Liver (tissue), 9 donors: Measurements from ENCODE around the gene OR2T27. TPM values are rescaled to one million over a fixed set of nuclear protein-coding genes. Genes with fewer than 3 reads are reported as not detected.

Experiments
- DNase-seq: peaks from one replicate; pipeline ENCODE4 v3.0.0-alpha.2; 2017; ENCODE audit warnings: low spot score
- H3K27ac ChIP-seq, 2 donors: one replicate each; pipeline ENCODE4 v1.7.0; 2013; ENCODE audit warnings: inconsistent platforms in 2 of 2, low read length in 2 of 2, control low read depth in 1 of 2, low read depth in 1 of 2, mild to moderate bottlenecking in 1 of 2
- H3K27me3 ChIP-seq, 4 donors: one replicate each; pipeline versions ENCODE4 v1.6.1 to v1.7.0; 2013; ENCODE audit warnings: low read length in 3 of 4, inconsistent platforms in 1 of 4, mild to moderate bottlenecking in 1 of 4, moderate library complexity in 1 of 4; ENCODE audit not compliant: control insufficient read depth in 4 of 4, insufficient read depth in 4 of 4
- H3K36me3 ChIP-seq, 4 donors: one replicate each; pipeline versions ENCODE4 v1.6.1 to v1.7.0; 2013; ENCODE audit warnings: low read length in 3 of 4, mild to moderate bottlenecking in 3 of 4, low read depth in 1 of 4, moderate library complexity in 1 of 4; ENCODE audit not compliant: control insufficient read depth in 4 of 4, insufficient read depth in 3 of 4
- H3K4me1 ChIP-seq, 4 donors: one replicate each; pipeline versions ENCODE4 v1.6.1 to v1.7.0; 2013; ENCODE audit warnings: low read length in 3 of 4, mild to moderate bottlenecking in 3 of 4, moderate library complexity in 1 of 4; ENCODE audit not compliant: control insufficient read depth in 4 of 4, insufficient read depth in 4 of 4
- H3K4me3 ChIP-seq, 3 donors: one replicate each; pipeline versions ENCODE4 v1.6.1 to v1.7.0; 2013; ENCODE audit warnings: low read length in 3 of 3, control low read depth in 1 of 3, low read depth in 1 of 3, mild to moderate bottlenecking in 1 of 3
- H3K9ac ChIP-seq, 2 donors: one replicate each; pipeline ENCODE4 v1.7.0; 2013; ENCODE audit warnings: low read length in 2 of 2, mild to moderate bottlenecking in 2 of 2, moderate library complexity in 2 of 2, control low read depth in 1 of 2, low read depth in 1 of 2
- H3K9me3 ChIP-seq, 4 donors: one replicate each; pipeline versions ENCODE4 v1.6.1 to v1.7.0; 2013; ENCODE audit warnings: low read length in 3 of 4; ENCODE audit not compliant: control insufficient read depth in 4 of 4
- EGR1 ChIP-seq, 2 donors: IDR thresholded peaks; 2 replicates each; pipeline ENCODE4 v1.6.1; 2016 to 2018; ENCODE audit warnings: antibody characterized with exemption in 2 of 2, low read depth in 2 of 2
- FOXA2 ChIP-seq: IDR thresholded peaks from 2 replicates; pipeline ENCODE4 v1.6.1; 2016; ENCODE audit warnings: antibody characterized with exemption
- GABPA ChIP-seq, 2 donors: IDR thresholded peaks in 1 of 2; conservative IDR thresholded peaks in 1 of 2; 2 replicates each; pipeline ENCODE4 v1.6.1; 2016; ENCODE audit warnings: antibody characterized with exemption in 2 of 2, mild to moderate bottlenecking in 1 of 2, moderate library complexity in 1 of 2
- HNF4A ChIP-seq, 2 donors: conservative IDR thresholded peaks; 2 replicates each; pipeline ENCODE4 v1.6.1; 2016; ENCODE audit warnings: antibody characterized with exemption in 2 of 2, mild to moderate bottlenecking in 2 of 2
- HNF4G ChIP-seq: IDR thresholded peaks from 2 replicates; pipeline ENCODE4 v1.6.1; 2016; ENCODE audit warnings: antibody characterized with exemption
- JUND ChIP-seq, 2 donors: IDR thresholded peaks; 2 replicates each; pipeline ENCODE4 v1.6.1; 2016; ENCODE audit warnings: antibody characterized with exemption in 2 of 2
- MAX ChIP-seq: IDR thresholded peaks from 2 replicates; pipeline ENCODE4 v1.6.1; 2016; ENCODE audit warnings: antibody characterized with exemption
- NR2F2 ChIP-seq: IDR thresholded peaks from 2 replicates; pipeline ENCODE4 v1.6.1; 2016; ENCODE audit warnings: antibody characterized with exemption
- RXRA ChIP-seq, 2 donors: IDR thresholded peaks; 2 replicates each; pipeline ENCODE4 v1.6.1; 2017 to 2018; ENCODE audit warnings: antibody characterized with exemption in 2 of 2, mild to moderate bottlenecking in 1 of 2
- TAF1 ChIP-seq: conservative IDR thresholded peaks from 2 replicates; pipeline ENCODE4 v1.6.1; 2016; ENCODE audit warnings: antibody characterized with exemption, mild to moderate bottlenecking
- WGBS: extraction: QIAGEN DNeasy Blood & Tissue Kit; methylation state at CpG from one replicate; pipeline ENCODE4 v1.1.7; 2013; 5-methylcytosine and 5-hydroxymethylcytosine counted together
- polyA plus RNA-seq, 2 donors: library from polyadenylated mRNA; stranded (reverse) in 1 of 2; unstranded in 1 of 2; fragments of 200-250 nt in 1 of 2; fragments of >200 nt in 1 of 2; fragmentation: Nextera tagmentation in 1 of 2; extraction: Ambion mirVana in 1 of 2; gene quantifications; one replicate each; pipeline versions ENCODE4 v1.2.1 to v1.2.3, GENCODE V29; 2013 to 2015
- total RNA-seq, 2 donors: library from RNA; depleted of rRNA; stranded (reverse); fragments of >200 nt; gene quantifications; one replicate each; pipeline ENCODE4 v1.2.3, GENCODE V29; 2014
- TF ChIP-seq, protein P1 (sequence below): IDR thresholded peaks from 2 replicates; pipeline ENCODE4 v1.6.1; 2016; ENCODE audit warnings: antibody characterized with exemption, mild to moderate bottlenecking
- TF ChIP-seq, protein P2 (sequence below): IDR thresholded peaks from 2 replicates; pipeline ENCODE4 v1.6.1; 2016; ENCODE audit warnings: antibody characterized with exemption
- TF ChIP-seq, protein P3 (sequence below): fragments of 150-350 bp; IDR thresholded peaks from 2 replicates; pipeline ENCODE4 v1.5.1; 2017; ENCODE audit warnings: improper control_type of control experiment, low read depth, low read length; ENCODE audit not compliant: missing input control
- donor health status: healthy.
- donor health status: healthy.
- donor health status: healthy.
- donor health status: healthy.
- donor health status: healthy.

The OR2T27 gene
- total and polyA plus RNA-seq, 4 donors = not detected

GRCh38 chr1:248697907-248698306 is 42.6 kb upstream of the OR2T27 start:
- DNase-seq = no peak
- Histone ChIP-seq H3K9me3 (no peaks in the 10 kb centered on the region), H3K4me1 (no peaks in the 10 kb centered on the region), H3K36me3 (no peaks in the 10 kb centered on the region), H3K4me3 (no peak overlapping the region), H3K9ac (no peak overlapping the region), H3K27ac (no peak overlapping the region), H3K27me3 (no peaks in the 10 kb centered on the region)
- 73% methylated on average over 6 of the region's 6 CpGs for WGBS
- TF ChIP-seq HNF4G (no peak), NR2F2 (no peak), FOXA2 (no peak), JUND (IDR thresholded peaks at IDR 0.05) (no peak), TAF1 (no peak), EGR1 (IDR thresholded peaks at IDR 0.05; ENCODE audit: low read depth in 2 of 2) (no peak), GABPA (IDR thresholded peaks at IDR 0.05 in 1 of 2, conservative IDR thresholded peaks at IDR 0.05 in 1 of 2) (no peak)
- TF ChIP-seq, protein P1, sequence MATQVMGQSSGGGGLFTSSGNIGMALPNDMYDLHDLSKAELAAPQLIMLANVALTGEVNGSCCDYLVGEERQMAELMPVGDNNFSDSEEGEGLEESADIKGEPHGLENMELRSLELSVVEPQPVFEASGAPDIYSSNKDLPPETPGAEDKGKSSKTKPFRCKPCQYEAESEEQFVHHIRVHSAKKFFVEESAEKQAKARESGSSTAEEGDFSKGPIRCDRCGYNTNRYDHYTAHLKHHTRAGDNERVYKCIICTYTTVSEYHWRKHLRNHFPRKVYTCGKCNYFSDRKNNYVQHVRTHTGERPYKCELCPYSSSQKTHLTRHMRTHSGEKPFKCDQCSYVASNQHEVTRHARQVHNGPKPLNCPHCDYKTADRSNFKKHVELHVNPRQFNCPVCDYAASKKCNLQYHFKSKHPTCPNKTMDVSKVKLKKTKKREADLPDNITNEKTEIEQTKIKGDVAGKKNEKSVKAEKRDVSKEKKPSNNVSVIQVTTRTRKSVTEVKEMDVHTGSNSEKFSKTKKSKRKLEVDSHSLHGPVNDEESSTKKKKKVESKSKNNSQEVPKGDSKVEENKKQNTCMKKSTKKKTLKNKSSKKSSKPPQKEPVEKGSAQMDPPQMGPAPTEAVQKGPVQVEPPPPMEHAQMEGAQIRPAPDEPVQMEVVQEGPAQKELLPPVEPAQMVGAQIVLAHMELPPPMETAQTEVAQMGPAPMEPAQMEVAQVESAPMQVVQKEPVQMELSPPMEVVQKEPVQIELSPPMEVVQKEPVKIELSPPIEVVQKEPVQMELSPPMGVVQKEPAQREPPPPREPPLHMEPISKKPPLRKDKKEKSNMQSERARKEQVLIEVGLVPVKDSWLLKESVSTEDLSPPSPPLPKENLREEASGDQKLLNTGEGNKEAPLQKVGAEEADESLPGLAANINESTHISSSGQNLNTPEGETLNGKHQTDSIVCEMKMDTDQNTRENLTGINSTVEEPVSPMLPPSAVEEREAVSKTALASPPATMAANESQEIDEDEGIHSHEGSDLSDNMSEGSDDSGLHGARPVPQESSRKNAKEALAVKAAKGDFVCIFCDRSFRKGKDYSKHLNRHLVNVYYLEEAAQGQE = no peak
- TF ChIP-seq, protein P2, sequence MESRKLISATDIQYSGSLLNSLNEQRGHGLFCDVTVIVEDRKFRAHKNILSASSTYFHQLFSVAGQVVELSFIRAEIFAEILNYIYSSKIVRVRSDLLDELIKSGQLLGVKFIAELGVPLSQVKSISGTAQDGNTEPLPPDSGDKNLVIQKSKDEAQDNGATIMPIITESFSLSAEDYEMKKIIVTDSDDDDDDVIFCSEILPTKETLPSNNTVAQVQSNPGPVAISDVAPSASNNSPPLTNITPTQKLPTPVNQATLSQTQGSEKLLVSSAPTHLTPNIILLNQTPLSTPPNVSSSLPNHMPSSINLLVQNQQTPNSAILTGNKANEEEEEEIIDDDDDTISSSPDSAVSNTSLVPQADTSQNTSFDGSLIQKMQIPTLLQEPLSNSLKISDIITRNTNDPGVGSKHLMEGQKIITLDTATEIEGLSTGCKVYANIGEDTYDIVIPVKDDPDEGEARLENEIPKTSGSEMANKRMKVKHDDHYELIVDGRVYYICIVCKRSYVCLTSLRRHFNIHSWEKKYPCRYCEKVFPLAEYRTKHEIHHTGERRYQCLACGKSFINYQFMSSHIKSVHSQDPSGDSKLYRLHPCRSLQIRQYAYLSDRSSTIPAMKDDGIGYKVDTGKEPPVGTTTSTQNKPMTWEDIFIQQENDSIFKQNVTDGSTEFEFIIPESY = no peak

DNA sequence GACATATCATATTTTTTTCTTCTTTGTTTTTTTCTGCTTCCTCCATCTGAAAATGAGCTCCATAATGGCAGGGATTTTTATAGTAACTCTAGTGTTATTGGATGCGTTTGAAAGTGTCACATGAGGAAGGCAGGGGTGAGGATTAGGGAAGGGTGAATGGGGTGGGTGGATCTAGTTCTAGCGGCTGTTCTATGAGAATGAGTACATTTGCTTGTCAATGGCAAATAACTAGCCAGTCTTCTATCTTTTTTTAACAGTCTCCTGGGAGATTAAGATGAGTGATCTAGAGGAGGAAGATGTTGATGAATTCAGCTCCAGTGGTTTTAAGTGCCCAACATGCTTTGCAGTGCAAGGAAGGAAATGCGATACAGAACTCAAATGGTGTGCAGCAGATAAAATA is 41.4 kb upstream of the OR2T27 start:
- no peak overlapping the region for H3K4me3 ChIP-seq
- no peak overlapping the region for H3K9ac ChIP-seq
- no peak overlapping the region for H3K27ac ChIP-seq
- H3K27me3 ChIP-seq = no peaks in the 10 kb centered on the region
- no peak for DNase-seq
- 84% methylated on average over 3 of the region's 3 CpGs for WGBS
- H3K36me3 ChIP-seq = no peaks in the 10 kb centered on the region
- no peaks in the 10 kb centered on the region for H3K9me3 ChIP-seq
- TF ChIP-seq NR2F2 (no peak), HNF4A (conservative IDR thresholded peaks at IDR 0.05) (no peak), RXRA (IDR thresholded peaks at IDR 0.05) (no peak), MAX (no peak), TAF1 (no peak)
- TF ChIP-seq, protein P3, sequence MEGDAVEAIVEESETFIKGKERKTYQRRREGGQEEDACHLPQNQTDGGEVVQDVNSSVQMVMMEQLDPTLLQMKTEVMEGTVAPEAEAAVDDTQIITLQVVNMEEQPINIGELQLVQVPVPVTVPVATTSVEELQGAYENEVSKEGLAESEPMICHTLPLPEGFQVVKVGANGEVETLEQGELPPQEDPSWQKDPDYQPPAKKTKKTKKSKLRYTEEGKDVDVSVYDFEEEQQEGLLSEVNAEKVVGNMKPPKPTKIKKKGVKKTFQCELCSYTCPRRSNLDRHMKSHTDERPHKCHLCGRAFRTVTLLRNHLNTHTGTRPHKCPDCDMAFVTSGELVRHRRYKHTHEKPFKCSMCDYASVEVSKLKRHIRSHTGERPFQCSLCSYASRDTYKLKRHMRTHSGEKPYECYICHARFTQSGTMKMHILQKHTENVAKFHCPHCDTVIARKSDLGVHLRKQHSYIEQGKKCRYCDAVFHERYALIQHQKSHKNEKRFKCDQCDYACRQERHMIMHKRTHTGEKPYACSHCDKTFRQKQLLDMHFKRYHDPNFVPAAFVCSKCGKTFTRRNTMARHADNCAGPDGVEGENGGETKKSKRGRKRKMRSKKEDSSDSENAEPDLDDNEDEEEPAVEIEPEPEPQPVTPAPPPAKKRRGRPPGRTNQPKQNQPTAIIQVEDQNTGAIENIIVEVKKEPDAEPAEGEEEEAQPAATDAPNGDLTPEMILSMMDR = no peak
- no peaks in the 10 kb centered on the region for H3K4me1 ChIP-seq
